GM23248 (cell line): ENCODE data around the gene ZNF438.

Experiments
- EZH2 ChIP-seq: fragments of 200-600 bp; sonication (generic); IDR thresholded peaks from 2 replicates; pipeline ENCODE4 v1.6.1; 2018; ENCODE audit warnings: antibody characterized with exemption, mild to moderate bottlenecking; ENCODE audit not compliant: insufficient read depth, poor library complexity, severe bottlenecking
- EZH2phosphoT487 ChIP-seq: fragments of 200-600 bp; sonication (generic); IDR thresholded peaks from 2 replicates; pipeline ENCODE4 v1.6.1; 2018; ENCODE audit warnings: antibody characterized with exemption, moderate library complexity, mild to moderate bottlenecking, low read depth; ENCODE audit not compliant: insufficient read depth

DNA sequence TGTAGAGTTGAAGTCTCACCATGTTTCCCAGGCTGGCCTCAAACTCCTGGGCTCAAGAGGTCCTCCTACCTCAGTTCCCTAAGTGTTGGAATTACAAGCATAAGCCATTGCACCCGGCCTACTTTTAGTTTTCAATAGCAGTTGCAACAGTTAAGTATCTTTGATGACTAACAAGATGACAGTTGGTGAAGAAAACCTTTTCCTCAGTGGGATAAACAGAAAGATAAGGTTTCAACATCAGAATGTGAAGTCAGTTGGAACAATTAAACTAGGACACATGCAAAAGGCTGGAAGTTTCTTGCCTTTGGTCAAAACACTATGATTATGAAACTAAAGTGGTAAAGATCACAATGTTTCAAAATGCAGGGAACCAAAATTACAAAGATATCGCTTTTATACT is 169.2 kb downstream of the ZNF438 start:
- no peak for TF ChIP-seq EZH2
- no peak for TF ChIP-seq EZH2phosphoT487
